Measurements from ENCODE around the gene SLC38A9.
"Not testable (repeated sequence)": the region's sequence is repeated elsewhere in the genome, so short reads cannot be mapped to it uniquely, and the experiment has no call there.

The SLC38A9 gene

DNA sequence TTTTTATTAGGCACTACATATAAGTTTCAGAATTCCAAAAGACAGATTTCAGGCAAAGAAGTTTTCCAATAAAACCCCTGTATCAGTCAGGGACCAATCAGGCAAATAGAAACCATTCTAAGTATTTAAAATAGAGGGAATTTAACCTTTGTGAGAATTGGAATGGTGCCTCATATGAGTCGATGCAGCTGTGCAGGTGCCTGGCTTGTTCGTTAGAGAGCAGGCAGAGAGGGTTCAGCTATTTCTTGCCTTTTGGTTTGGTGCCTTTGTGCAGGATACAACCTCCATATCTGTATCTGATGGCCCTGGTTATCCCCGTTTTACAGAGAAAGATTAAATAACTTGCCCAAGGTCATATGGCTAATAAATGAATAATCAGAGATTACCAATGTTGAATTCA, 19.7 kb upstream of the SLC38A9 start:
- no peaks in the 10 kb centered on the region for H4K20me1 ChIP-seq (ENCODE audit: insufficient read depth, low read length)
- H3K27ac ChIP-seq (ENCODE audit: low read depth, low read length, poor library complexity, severe bottlenecking), result no peak overlapping the region
- no peaks in the 10 kb centered on the region for H3K4me1 ChIP-seq (ENCODE audit: insufficient read depth, low read length, severe bottlenecking)
- H3K36me3 ChIP-seq (ENCODE audit: insufficient read depth, low read length), result no peaks in the 10 kb centered on the region
- no peak overlapping the region for H3K4me2 ChIP-seq (ENCODE audit: low read length)
- no peak for TF ChIP-seq CTCF (IDR thresholded peaks at IDR 0.05; ENCODE audit: low read length)
- TF ChIP-seq EZH2 (IDR thresholded peaks at IDR 0.05; ENCODE audit: borderline replicate concordance, low read length), result no peak
- H3F3A ChIP-seq (ENCODE audit: insufficient read depth, low read length), result no peaks in the 10 kb centered on the region
- no peaks in the 10 kb centered on the region for H3K9me3 ChIP-seq (ENCODE audit: low read length)
- no peaks in the 10 kb centered on the region for H3K9me2 ChIP-seq (ENCODE audit: low read depth, low read length)
- H2AFZ ChIP-seq (ENCODE audit: low read length), result no peak overlapping the region
- H3K4me3 ChIP-seq (ENCODE audit: low read depth, low read length, poor library complexity, severe bottlenecking), result no peak overlapping the region
- no peaks in the 10 kb centered on the region for H3K79me2 ChIP-seq (ENCODE audit: insufficient read depth, low read length)
- H3K27me3 ChIP-seq (ENCODE audit: insufficient read depth, low read length), result no peaks in the 10 kb centered on the region
- H3K9ac ChIP-seq (ENCODE audit: low read length), result no peak overlapping the region

DNA sequence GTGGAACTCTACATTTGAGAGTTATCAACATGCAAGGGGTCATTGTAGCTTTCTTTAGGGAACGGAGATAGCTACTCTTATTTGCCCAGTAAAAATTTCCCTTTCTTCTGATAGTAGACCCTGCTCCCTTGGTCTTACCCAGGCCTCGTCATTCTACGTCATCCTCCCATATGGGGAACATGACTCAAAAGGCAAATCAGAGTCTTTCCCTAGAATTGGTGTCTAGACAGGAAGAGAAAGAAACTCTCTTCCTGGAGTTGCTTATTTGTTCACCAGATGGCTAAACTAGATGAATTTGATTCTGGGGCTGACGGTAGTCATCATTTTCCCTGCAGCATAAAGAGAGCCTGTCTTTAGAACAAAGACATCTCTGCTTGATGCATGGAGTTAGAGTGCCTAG, 12.2 kb upstream of the SLC38A9 start:
- no peaks in the 10 kb centered on the region for H3K27me3 ChIP-seq (ENCODE audit: insufficient read depth, low read length)
- H4K20me1 ChIP-seq (ENCODE audit: insufficient read depth, low read length), result no peaks in the 10 kb centered on the region
- no peak overlapping the region for H3K4me3 ChIP-seq (ENCODE audit: low read depth, low read length, poor library complexity, severe bottlenecking)
- H3K9ac ChIP-seq (ENCODE audit: low read length), result no peak overlapping the region
- no peaks in the 10 kb centered on the region for H3K36me3 ChIP-seq (ENCODE audit: insufficient read depth, low read length)
- H3K4me1 ChIP-seq (ENCODE audit: insufficient read depth, low read length, severe bottlenecking), result no peaks in the 10 kb centered on the region
- no peak overlapping the region for H3K27ac ChIP-seq (ENCODE audit: low read depth, low read length, poor library complexity, severe bottlenecking)
- TF ChIP-seq CTCF (IDR thresholded peaks at IDR 0.05; ENCODE audit: low read length) (no peak), EZH2 (IDR thresholded peaks at IDR 0.05; ENCODE audit: borderline replicate concordance, low read length) (no peak)
- no peaks in the 10 kb centered on the region for H3K79me2 ChIP-seq (ENCODE audit: insufficient read depth, low read length)
- H3F3A ChIP-seq (ENCODE audit: insufficient read depth, low read length), result no peaks in the 10 kb centered on the region
- H3K9me3 ChIP-seq (ENCODE audit: low read length), result no peaks in the 10 kb centered on the region
- H3K9me2 ChIP-seq (ENCODE audit: low read depth, low read length), result no peaks in the 10 kb centered on the region
- H2AFZ ChIP-seq (ENCODE audit: low read length), result no peak overlapping the region
- no peak overlapping the region for H3K4me2 ChIP-seq (ENCODE audit: low read length)

DNA sequence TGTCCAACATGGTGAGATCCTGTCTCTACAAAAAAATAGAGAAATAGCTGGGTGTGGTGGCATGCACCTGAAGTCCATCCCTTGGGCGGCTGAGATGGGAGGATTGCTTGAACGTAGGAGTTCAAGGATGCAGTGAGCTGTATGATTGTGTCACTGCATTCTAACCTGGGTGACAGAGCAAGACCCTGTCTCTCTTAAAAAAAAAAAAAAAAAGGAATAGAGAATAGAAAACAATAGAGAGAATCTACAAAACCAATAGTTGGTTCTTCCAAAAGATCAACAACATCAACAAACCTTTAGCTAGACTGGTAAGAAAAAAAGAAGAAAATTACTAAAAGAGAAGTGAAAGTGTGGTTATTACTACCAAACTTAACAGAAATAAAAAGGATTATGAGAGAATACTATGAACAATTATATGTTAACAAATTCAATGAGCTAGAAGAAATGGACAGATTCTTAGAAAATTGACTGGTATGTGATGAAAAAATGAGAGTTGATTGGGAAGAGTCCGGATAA, 8.1 kb upstream of the SLC38A9 start:
- Histone ChIP-seq H3K9ac (ENCODE audit: low read length) (no peak overlapping the region), H3K27ac (ENCODE audit: low read depth, low read length, poor library complexity, severe bottlenecking) (no peak overlapping the region), H3K4me3 (ENCODE audit: low read depth, low read length, poor library complexity, severe bottlenecking) (no peak overlapping the region), H3K4me2 (ENCODE audit: low read length) (no peak overlapping the region), H3K9me2 (ENCODE audit: low read depth, low read length) (no peaks in the 10 kb centered on the region), H3K36me3 (ENCODE audit: insufficient read depth, low read length) (no peaks in the 10 kb centered on the region), H2AFZ (ENCODE audit: low read length) (no peak overlapping the region), H3F3A (ENCODE audit: insufficient read depth, low read length) (no peaks in the 10 kb centered on the region), H3K9me3 (ENCODE audit: low read length) (no peaks in the 10 kb centered on the region), H3K79me2 (ENCODE audit: insufficient read depth, low read length) (no peaks in the 10 kb centered on the region), H4K20me1 (ENCODE audit: insufficient read depth, low read length) (no peaks in the 10 kb centered on the region), H3K27me3 (ENCODE audit: insufficient read depth, low read length) (no peaks in the 10 kb centered on the region), H3K4me1 (ENCODE audit: insufficient read depth, low read length, severe bottlenecking) (no peaks in the 10 kb centered on the region)
- TF ChIP-seq CTCF (IDR thresholded peaks at IDR 0.05; ENCODE audit: low read length) (no peak), EZH2 (IDR thresholded peaks at IDR 0.05; ENCODE audit: borderline replicate concordance, low read length) (no peak)

DNA sequence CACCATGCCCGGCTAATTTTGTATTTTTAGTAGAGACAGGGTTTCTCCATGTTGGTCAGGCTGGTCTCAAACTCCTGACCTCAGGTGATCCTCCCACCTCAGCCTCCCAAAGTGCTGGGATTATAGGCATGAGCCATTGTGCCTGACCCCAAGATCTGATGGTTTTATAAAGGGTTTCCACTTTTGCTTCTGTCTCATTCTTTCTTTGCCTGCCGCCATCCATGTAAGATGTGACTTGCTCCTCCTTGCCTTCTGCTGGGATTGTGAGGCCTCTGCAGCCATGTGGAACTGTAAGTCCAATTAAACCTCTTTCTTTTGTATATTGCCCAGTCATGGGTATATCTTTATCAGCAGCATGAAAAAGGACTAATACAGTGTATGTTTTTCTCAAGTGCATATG, 6.9 kb upstream of the SLC38A9 start:
- H3K9me3 ChIP-seq (ENCODE audit: low read length); H3K4me1 ChIP-seq (ENCODE audit: insufficient read depth, low read length, severe bottlenecking); H3K9me2 ChIP-seq (ENCODE audit: low read depth, low read length); H3K4me3 ChIP-seq (ENCODE audit: low read depth, low read length, poor library complexity, severe bottlenecking); H3K27ac ChIP-seq (ENCODE audit: low read depth, low read length, poor library complexity, severe bottlenecking); H3K9ac ChIP-seq (ENCODE audit: low read length); H3K79me2 ChIP-seq (ENCODE audit: insufficient read depth, low read length); H2AFZ ChIP-seq (ENCODE audit: low read length); H4K20me1 ChIP-seq (ENCODE audit: insufficient read depth, low read length); H3K4me2 ChIP-seq (ENCODE audit: low read length); H3F3A ChIP-seq (ENCODE audit: insufficient read depth, low read length); H3K27me3 ChIP-seq (ENCODE audit: insufficient read depth, low read length); H3K36me3 ChIP-seq (ENCODE audit: insufficient read depth, low read length): not testable (repeated sequence)

All from OCI-LY1 (cell line).